HG02798 (cell line): ENCODE data around the gene ABHD13.
"Not testable (repeated sequence)": the region's sequence is repeated elsewhere in the genome, so short reads cannot be mapped to it uniquely, and the experiment has no call there.

Experiments used
- ATAC-seq: cut with Tn5 transposase; IDR thresholded peaks from one replicate; pipeline ENCODE4 v1.9.1; 2021; ENCODE audit warnings: mild to moderate bottlenecking; ENCODE audit not compliant: unreplicated experiment, poor library complexity

Gene ABHD13

DNA sequence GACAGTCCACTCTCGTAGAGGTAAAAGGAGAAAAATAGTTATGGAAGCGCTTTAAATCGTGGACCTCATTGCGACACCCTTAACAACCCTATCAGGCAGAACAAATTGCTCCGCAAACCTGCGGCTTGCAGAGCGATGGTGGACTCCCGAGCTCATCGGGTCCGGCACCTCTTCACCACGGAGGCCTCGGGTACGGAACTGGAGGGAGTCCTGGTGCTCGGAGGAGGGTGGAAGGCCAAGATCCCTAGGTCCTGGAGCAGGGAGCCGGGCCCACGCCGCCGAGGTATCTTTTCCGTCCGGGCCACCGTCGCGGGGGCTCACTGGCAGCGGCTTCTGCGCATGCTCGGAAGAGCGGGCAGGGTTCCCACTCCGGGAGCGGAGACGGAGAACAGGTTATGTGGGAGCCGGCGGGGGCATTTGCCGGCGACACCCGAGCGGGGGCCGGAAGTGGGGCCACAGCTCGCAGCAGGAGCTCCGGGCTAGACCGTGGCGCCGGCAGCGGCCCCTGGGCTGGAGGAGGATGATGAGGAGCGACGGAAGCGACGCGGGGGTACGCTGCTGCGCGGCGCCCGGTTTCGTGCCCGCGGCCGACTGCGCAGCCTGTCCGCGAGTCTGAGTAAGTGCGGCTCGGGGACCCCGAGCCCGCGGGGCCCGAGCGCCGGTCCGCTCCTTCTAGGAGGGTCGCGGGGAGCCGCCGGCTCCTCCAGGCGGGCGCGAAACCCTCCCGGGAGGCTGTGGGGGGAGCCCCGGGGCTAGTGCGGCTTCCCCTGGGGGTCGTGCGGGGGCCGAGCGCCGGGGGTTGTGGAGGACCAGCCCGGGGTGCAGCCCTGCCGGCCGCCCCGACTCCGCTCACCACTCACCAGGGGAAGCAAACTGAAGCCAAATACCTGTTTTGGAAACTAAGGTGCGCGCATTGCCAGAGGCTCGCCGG lies at the start of gene ABHD13:
Gene ABHD13 (plus strand): TSS at position 349 of the 931 bp plus-strand sequence. CDS start 10,827 bp downstream, outside the sequence.
- ATAC-seq, result peak; percentile 83

DNA sequence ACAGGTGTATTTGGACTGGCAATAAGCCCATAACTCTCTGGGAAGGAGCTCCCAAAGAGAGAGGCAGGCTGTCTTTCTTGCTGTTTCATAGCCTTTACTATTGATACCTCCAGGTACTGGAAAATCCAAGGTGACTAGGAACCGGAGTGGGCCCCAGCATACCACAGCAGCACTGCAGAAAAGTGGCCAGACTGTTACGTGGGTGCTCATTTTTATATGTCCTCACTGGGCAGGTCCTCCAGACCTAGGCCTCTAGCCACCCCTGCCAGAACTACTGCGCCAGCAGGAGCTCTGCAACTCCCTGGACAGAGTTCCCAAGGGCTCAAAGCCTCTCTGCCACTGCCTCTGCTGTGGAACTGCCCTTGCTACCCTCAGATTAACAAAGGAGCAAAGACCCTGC lies 49.3 kb upstream of the ABHD13 start:
- no peak for ATAC-seq

DNA sequence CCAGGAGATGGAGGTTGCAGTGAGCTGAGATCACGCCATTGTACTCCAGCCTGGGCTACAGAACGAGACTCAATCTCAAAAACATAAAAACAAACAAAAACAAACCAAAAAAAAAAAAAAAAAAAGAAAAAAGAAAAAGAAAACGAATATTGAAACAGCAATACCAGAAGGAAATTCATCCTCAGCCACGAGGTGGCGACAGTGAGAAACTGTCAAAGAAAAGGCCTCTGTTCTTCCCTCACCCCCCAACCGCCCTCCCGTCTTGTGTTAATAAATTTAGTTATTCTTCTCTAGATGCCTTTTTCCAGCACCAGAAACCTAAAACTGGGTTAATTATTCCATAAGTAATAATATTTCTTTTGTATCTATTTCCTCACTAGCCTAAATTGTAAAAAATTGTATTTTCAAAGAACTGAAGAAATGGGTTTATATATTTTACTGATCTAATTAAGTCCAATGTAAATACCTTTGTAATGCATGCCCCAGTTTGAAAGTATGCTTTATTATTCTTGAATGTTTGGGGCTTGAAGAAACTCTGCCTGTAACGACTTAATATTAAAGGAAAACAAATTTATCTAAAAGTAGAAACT lies 41.4 kb upstream of the ABHD13 start:
- ATAC-seq, result no peak

DNA sequence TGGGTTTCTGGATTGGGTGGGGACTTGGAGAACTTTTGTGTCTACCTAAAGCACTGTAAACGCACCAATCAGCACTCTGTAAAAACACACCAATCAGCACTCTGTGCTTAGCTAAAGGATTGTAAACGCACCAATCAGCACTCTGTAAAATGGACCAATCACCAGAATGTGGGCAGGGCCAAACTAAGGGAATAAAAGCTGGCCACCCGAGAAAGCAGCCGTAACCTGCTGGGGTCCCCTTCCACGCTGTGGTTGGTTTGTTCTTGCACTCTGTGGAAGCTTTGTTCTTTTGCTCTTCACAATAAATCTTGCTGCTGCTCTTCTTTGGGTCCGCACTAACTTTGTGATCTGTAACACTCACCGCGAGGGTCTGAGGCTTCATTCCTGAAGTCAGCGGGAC lies 40.1 kb upstream of the ABHD13 start:
- ATAC-seq, result no peak

DNA sequence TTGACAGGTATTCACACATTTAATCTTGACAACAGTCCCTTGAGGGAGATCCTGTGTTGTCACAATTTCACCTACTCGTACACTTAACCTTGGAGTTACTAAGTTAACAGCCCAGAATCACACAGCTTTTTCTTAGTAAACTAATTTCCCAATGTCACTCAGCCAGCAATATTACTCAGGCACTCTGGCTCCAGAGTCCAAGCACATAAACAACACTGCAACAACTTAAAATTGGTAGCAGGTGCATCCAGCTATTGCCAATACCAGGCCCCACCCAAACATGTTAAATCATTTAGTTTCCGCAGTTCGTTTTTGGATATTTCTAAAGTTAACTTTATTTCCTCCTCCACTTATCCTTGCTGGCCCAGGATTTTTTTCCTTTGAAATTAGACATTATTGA lies 35.5 kb upstream of the ABHD13 start:
- no peak for ATAC-seq

DNA sequence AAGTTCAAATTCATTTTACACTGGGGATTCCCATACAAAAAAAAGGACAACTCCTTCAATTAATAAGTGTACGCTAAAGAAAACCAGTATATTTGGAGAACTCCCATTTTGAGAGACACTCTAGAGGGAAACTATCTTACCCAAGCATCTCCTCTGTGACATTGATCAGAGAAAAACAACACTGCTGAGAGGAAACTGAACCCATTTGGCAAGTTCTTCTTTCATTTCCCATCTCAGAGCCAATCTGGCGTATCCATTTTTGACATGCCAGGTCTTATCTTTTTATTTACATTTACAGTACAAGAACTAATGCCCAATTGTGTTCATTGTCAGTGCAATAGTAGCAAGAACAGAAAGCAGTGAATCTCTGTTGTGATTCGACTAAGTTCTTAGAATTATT lies 33.0 kb upstream of the ABHD13 start:
- no peak for ATAC-seq

DNA sequence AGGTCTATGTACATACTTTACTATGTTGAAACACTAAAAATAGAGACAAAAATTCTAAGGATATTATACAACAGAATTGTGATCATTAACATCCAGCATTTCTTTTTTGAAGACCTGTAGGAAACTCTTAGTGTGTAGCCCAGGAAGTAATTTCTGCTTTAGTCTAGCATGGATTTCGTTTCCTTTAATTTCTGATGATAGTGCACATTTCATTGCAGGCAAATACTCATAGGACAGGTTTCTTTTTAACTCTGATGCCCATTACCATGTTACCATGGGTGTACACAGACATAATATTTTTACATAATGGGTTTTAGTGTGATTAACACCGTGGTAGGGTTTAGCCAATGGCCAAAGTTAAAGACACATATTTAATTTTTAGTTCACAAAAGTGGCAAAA lies 29.9 kb upstream of the ABHD13 start:
- no peak for ATAC-seq

DNA sequence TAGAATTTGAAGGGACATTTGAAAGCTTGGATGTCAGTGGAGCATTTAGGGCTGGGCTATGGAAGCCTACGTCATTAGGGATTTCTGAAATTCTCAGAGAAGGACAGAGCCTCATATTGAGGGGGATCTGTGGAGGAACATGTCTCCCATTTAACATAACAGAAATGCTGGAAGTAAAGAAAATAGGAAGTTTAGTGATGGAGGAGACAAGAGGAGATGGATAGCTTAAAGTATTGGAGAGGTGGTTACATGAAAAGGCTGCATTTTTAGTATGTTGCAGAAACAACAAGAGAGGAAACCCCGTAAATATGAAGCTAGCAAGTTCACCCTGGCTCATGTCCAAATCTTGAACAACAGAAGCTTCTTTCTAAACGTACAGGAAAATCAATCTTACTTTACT lies 27.3 kb upstream of the ABHD13 start:
- ATAC-seq, result no peak

DNA sequence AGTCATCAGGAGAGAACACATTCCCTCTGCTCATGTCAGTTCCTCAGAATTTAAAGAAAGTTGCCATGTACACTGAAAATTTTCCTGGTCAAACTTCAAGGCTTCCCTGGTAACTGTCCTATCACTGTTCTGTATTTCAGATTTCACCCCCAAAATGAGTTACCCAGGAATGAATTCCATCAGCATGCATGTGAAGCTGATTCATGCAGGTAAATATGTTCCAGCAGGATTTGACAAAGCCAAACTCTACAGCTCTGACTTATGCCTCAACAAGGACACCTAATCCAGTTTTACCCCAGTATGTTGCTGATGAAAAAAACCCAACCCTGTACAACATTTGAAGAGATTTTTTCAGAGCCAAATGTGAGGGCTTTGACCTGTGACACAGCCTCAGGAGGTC lies 24.4 kb upstream of the ABHD13 start:
- no peak for ATAC-seq

DNA sequence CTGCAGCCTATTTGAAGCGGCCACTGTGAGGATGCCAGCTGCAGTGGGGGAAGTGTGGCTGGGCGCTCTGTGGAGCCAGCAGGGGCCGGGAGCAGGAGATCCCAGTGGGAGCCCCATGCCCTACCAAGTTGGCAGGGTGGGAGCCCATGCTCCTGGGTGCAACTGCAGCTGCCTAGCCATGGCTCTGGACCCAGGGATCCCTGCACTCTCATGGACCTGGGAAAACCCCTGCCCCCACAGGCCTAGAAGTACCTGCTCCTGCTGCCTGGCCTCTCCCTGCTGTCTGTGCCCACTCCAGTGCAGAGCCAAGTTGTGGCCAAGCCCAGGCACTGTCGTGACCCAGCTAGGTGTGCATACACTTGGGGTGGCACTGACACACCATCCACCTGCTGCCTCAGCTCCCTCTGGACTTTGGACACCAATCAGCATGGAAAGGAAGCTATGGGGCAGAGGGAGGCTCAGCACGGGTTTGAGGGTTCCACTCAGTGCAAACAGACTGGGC lies 23.7 kb upstream of the ABHD13 start:
- ATAC-seq, result no peak

DNA sequence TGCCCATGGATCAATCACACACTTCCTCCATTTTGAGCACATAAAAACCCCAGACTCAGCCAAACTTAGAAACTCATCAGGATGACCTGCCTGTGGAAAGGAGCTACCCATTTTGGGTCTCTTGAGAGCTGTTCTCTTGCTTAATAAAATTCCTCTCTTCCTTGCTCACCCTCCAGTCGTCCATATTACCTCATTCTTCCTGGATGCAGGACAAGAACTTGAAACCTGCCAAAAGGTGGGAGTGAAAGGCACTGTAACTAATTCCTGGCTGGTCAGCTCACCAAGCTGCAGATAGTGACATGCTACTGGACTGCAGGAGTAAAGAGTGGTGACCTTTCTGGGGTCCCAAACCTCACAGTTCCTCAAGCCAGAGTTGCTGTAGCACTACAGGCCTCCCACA lies 23.0 kb upstream of the ABHD13 start:
- no peak for ATAC-seq

DNA sequence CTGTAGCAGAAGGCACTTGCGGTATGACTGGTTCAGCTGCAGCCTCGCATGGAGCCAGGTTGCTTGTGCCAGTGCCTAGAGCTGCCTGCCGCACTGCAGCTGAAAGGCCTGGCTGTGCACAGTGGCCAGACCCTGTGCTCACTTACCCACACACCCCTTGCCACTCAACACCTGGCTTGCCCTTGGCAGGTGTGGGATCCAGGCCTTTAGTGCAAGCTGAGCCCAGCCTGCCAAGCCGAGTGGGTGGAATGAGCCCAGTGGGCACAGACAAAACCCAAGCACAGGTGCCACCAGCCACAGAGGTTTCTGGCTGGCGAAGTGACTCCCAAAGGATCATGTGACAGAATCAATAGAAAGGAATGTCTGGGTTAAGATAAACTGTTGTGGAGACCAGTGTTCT lies 22.3 kb upstream of the ABHD13 start:
- no peak for ATAC-seq

DNA sequence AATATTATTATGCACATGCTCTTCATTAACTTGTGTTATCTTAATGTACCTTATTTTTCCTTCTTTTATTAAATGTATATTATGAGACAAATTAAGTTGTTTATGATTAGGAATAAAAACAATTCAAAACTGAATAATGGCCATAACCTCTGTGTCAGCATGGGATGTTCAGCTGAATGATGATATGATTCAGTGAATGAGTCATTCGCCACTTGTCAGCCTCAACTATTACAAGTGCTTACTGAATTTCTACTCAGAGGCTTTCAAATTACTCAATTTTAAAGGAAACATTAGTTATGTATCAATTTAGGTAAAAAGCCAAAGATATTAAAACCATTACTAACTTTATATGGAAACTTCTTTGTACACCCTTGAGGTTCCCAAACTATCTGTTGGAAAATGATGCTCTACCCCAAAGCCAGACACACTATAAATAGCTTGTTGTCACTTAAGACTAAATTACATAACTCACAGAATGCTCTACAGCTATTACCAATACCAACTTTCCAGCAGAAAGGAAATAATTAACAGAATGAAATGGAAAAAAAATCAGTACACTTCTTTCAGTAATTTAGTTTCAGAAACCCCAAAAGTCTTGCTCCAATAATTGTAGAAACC lies 17.3 kb upstream of the ABHD13 start:
- ATAC-seq, result no peak

DNA sequence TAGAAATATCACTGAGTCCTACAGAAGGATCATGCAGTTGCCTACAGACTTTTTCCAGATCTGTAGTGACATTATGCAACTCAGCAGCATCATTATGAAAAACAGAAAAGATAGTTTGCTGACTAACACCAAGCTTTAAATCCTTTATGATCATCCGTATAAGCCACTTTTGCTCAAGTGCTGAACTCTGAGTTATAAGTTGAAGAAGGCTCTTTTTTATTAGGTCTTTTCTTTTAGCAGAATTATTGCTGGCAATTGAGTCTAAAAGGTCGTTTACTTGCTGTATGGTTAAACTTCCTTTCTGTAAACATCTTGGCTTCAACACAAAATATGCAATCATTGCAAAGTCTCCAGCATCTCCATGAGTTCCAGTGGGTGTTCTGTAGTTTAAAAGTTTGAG lies 7.6 kb upstream of the ABHD13 start:
- no peak for ATAC-seq

DNA sequence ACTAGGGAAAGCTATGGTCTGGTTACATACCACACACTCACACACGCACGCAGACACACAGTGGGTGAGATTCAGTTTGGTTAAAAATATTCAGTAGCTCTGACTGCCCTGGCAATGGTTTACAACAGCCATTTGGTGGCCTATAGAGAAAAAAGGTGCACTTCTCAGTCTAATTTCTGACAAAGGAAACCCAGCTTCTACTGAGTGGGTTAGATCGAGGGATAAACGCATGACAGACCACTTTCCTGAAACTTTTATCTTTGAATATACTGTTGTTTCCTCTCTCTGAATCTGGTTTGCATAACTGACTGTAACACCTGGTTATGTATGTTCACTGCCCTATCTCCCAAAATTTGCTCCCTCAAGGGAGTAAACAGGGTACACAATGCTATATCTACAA lies 5.3 kb upstream of the ABHD13 start:
- peak; percentile 27 for ATAC-seq

DNA sequence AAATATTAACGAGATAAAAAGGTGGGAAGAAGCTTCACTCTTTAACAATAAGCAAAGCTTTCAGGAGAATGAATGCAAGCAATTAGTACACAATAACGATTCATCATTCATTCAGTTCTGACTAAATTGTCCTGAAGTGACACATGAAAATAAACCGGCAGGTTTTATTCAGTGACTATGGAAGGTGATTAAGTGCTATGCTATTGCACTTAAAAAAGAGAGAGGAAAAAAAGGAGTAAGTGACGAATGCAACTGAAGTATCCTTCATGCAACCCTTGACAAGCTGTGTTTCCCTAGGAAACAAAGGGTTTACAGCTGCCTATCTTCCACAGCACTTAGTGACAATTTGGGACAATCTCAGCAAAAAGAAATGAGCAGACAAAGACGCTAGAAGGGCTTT lies 4.2 kb upstream of the ABHD13 start:
- no peak for ATAC-seq

DNA sequence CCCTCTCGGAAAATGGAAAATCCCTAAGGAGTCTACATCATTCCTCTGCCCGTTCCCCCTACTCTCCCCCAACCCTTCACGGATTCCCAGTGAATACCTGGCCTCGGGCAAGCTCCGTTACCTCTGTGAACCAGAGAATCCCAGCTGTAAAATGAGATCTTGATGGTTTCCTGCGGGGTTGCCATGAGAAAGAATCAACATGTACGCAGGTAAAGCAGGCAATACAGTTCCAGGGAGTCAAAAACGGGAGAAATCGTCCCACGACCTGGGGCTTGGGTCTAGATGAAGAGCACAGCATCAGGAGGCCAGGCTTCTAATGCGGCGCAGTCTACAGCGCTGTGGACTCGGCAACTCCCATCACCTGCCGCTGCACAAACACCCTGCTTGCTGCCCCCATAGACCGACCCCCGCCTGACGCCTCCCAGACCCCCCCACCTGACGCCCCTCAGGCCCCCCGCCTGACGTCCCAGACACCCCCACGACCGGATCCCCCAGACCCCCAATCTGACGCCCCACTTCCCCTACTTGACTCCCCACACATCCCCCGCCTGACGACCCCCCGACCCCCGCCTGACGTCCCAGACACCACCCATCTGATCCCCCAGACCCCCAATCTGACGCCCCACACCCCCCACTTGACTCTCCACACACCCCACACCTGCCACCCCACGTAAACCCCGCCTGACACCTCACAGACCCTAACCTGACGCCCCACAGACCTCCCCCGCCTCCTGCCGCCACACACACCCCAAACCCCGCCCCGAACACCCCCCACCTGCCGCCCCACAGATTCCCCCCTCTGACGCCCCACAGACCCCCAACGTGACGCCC lies 3.5 kb upstream of the ABHD13 start:
- ATAC-seq, result no peak

DNA sequence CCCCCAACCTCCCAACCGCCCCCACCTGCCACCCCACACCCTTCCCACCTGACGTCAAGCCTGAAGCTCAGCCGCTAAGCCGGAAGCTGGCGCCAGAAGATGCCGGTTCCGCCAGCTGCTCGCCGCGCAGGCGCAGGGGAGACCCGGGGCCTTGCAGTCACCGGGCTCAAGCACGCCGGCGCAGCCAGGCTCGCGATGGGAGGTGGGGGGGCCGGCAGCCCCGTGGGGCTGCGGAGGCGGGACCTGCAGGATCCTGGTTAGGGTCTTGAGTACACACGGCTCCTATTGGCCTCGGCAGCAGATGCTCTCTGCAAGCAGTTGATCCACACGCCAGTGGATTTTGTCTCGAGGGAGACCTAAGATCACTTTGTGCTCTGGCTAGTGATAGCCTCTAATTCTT lies 2.8 kb upstream of the ABHD13 start, which contains the start of gene LIG4:
Gene LIG4 (minus strand): TSS at position 101 of the 400 bp plus-strand sequence. CDS start 4,268 bp downstream, outside the sequence.
- ATAC-seq, result peak; percentile 78

DNA sequence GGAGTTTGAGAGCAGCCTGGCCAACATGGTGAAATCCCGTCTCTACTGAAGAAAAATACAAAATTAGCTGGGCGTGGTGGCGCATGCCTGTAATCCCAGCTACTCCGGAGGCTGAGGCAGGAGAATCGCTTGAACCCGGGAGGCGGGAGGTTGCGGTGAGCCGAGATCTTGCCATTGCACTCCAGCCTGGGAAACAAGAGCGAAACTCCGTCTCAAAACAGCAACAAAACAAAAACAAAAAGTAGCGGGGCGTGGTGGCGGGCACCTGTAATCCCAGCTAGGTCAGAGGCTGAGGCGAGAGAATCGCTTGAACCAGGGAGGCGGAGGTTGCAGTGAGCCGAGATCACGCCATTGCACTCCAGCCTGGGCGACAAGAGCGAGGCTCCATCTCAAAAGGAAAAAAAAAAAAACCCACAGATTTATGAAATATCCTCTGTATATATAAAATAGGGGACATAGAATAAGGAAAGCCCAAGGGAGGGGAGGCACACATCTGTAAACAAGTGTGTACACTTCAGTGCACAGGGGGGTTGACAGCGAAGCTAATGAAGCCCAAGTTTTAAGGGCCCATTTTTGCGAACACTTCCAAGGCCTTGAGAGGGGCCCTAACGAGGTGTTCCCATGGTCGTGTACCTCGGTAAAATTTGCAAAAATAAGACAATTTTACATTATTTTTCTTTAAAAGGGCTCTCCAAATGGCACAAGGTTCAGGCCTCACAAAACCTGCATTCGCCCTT lies 717 bp upstream of the ABHD13 start:
- ATAC-seq, result not testable (repeated sequence)

DNA sequence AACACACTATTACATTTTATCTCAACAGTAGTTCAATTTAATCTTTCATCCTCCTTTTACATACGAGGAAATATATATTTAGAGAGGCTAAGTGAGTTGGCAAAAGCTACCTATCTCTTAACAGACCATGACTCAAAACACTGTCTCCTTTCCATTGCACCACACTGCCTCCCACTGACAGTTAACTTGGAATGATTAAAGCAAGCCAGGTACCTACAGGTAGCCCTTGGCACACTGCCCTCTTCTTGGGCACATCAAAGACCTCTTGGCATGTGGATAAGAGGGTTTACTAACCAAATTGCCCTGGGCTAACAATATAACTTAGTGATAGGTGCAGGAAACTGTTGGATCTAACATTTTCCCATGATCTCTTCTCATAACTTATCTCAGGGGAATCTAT lies 1.8 kb downstream of the ABHD13 start:
- no peak for ATAC-seq
